Skeletal muscle cell (primary cell): ENCODE results near the gene RAB17.

ENCODE experiments used
- DNase-seq: peaks from one replicate; pipeline ENCODE4 v3.0.0-alpha.2; 2010; ENCODE audit warnings: low read depth
- H3K4me3 ChIP-seq: 2 replicates; pipeline ENCODE4 v1.5.1; 2011; ENCODE audit warnings: low read depth, mild to moderate bottlenecking, control low read depth, low read length, moderate library complexity

RAB17 gene

GRCh38 chr2:237581751-237582746 lies 8.5 kb downstream of the RAB17 start:
- H3K4me3 ChIP-seq = peak overlapping the region; percentile 9
- DNase-seq = no peak

GRCh38 chr2:237581326-237581725 lies 9.2 kb downstream of the RAB17 start:
- no peak for DNase-seq
- H3K4me3 ChIP-seq = no peak overlapping the region

GRCh38 chr2:237577956-237578870 lies 12.3 kb downstream of the RAB17 start:
- no peak overlapping the region for H3K4me3 ChIP-seq
- no peak for DNase-seq

DNA sequence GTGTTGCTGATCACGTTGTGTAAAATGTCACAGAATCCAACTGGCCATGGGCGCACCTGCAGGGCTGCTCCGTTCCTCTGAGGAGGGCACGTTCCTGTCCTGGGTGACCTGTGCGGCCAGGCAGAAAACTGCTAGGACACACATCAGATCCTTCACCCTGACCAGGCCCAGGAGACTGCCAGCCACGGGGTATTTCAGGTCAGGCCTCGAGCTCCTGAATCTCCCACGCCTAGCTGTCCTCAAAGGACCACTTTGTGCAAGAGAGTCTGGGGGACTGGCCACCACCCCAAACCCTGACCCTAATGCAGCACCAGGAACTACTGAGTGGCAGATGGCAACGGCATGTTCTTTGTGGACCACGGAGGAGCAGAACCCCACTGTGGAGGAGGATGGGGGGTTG lies 13.1 kb downstream of the RAB17 start:
- no peak overlapping the region for H3K4me3 ChIP-seq
- no peak for DNase-seq

DNA sequence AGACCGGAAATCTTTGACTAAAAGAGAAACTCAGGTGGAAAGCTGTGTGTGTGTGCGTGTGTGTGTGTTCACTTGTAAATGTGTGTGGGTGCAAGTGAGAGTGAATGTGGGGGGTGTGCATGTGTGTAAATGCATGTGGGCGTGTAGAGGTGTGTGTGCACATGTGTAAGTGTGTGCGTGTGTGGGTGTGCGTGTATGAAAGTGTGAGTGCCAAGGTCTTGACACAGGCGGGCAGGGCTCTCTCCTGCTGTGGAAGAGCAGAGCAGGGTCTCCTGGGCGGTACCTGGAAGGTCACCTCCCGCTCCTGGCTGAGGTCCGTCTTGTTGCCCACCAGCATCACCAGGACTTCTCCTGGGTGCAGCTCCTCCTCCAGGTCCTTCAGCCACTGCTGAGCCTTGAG lies 13.6 kb downstream of the RAB17 start:
- no peak overlapping the region for H3K4me3 ChIP-seq

DNA sequence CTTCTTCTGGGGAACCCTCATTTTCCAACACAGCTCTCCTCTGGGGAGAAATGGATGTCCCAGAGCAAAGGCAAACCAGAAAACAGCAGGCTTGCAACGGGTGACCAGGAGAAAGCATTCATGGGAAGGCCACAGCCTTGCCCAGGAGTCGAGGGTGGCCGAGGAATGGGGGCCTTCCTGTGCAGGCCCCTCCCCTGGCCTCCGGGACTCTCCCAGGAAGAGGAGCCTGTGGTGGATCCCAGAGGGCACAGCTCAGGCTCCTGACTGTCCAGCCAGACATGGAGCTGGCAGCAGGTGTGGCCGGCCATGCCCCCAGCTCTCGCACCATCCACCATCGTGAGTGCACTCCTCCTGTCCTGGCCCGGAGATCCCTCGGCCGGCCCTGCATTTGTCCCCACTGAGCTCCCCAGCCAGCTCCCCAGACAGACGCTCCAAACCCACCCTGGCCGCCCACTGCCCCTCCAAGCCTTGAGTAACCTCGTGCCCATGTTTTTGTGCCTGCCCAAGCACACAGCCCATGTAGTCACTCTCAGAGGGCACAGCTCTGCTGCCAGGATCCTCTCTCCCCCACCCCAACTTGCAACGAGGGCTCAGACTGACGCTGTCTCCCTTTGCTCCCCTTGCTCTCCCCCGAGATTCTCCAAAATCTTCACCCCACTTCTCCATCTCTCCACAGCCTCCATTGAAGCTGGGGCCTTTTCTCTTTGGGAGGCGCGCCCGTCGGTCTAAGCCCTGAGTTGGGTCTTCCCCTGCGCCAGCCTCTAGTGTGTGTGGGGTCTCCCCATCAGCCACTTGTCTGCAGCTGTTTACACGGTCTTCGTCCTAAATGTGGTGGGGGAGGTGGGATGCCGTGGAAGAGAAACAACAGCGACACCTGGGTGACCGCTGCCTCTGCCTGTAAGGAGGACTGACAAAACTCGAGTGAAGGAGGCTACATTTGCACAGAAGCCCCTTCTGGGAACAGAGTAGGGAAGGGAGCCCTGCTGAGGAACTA lies 14.4 kb downstream of the RAB17 start:
- DNase-seq = no peak
- H3K4me3 ChIP-seq = no peak overlapping the region

More for the DNA sequence above, 13.6 kb downstream of the RAB17 start:
- no peak for DNase-seq

GRCh38 chr2:237574894-237575868 lies 15.4 kb downstream of the RAB17 start:
- no peak overlapping the region for H3K4me3 ChIP-seq
- DNase-seq = no peak

DNA sequence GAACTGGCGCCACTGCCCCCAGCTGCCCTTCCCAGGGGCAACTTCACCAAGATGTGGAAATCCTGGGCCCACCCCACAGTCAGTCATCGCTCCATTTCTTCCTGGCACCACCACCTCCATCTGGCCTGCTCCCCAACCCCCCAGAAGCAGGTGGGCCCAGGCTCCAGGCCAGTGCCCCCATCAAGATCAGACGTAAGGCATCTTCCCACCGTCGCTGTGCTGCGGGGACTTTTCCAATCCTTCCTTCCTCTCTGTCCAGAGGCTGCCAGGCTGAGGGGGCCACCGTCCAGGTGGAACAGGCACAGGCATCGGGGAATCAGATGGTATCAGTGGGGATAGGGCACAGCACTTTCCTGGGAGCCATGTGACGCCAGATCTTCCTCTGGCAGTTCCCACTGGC lies 16.1 kb downstream of the RAB17 start:
- no peak overlapping the region for H3K4me3 ChIP-seq
- no peak for DNase-seq

DNA sequence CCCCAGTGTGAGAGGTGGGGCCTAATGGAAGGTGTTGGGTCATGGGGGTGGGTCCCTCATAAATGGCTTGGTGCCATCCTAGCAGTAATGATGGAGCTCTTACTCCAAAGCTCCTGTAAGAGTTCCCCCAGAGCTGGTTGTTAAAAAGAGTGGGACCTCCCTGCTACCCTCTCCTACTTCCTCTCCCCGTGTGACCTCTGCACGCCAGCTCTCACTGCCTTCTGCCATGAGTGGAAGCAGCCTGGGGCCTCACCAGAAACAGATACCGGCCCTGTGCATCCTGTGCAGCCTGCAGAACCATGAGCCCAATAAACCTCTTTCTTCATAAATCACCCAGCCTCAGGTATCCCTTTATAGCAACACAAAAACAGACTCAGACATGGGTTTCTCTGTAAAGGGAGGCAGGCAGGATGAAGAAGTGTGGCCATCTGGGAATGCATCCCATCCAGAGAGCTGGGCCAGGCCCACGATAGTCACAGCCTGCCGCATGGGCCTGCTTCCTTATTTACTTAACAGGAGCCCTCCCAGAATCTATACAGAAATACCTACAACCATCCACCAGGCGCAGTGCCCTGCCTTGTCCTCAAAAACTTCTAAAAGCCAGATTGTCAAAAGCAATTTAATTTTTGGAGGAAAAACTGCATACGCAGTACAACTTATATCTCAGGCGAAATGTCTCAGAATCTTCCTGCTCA lies 16.7 kb downstream of the RAB17 start:
- no peak for DNase-seq
- no peak overlapping the region for H3K4me3 ChIP-seq

DNA sequence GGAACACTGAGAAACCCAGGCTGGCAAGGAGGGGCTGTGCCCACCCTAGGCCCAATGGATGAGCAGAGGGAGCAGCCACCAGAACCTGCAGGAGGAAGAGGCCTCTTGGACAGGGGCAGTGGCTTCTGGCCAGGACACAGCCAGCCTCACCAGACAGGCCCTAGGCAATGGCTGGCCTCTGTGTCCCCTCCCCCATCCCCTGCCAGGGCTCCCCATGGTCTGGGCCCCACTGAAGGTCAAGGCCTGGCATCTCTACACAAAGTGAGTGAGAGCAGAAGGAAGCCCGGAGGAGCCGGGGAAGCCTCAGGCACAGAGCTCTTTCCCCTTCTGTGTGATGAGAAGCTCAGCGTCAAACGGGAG lies 17.8 kb downstream of the RAB17 start:
- no peak for DNase-seq
- H3K4me3 ChIP-seq = no peak overlapping the region

DNA sequence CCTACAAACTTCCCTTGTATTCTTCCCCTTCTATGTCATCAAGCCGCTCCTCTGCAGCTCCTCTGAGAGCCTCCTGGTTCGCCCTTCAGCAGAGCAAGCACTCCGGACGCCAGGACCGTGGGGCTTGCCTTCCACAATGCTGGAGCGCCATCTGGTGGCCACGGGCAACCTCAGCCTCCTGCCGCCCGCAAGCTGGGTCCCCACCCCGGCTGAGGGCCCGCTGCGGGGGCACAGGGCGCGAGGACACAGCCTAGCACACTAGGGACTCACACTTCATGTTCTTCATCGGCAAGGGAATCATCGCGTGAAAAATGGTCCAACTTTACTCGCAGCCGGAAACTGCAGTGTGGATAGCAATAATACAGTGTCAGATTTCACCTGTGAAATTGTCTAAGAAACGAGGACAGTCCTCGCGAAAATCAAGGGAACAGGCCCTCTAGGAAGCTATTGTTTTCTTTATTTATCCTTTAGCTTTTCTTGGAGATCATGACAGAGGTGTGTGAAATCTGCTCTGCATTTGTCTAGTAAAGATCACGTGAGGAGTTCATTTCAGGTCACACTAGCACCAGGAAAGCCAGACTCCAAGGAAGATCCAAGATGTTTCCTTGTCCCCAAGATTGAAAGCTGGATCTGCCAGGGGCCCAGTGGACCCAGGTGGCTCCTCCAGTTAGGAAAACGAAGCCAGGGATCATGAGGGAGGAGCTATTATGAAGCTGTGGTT lies 18.4 kb downstream of the RAB17 start:
- DNase-seq = peak; percentile 69
- H3K4me3 ChIP-seq = no peak overlapping the region

GRCh38 chr2:237571551-237571950 lies 19.0 kb downstream of the RAB17 start:
- no peak for DNase-seq
- H3K4me3 ChIP-seq = no peak overlapping the region

DNA sequence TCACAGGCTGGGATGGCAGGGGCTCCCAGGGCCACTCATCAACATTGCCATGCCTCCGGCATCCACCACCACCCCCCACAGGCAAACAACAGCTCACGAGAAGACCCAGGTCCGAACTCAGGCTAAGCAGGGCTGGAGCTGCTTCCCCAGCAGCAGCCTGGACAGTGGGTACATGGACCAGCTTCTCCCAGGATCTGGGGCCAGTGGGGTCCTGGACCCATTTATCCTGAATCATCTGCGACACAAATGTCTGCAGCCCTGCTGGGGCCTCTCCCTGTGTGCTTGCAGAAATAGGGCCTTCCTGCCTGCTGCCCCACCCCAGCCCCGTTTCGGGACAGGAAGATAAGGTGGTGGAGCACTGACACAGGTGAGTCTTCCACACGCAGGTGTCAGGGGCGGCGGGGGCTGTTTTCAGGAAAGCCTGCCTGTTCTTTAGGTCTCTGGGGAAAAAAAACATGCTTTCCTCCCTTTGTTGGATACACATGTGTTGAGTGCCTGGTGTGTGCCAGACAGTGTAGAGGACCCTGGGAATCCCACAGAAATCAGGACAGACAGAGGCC lies 19.7 kb downstream of the RAB17 start:
- no peak for DNase-seq
- H3K4me3 ChIP-seq = no peak overlapping the region

DNA sequence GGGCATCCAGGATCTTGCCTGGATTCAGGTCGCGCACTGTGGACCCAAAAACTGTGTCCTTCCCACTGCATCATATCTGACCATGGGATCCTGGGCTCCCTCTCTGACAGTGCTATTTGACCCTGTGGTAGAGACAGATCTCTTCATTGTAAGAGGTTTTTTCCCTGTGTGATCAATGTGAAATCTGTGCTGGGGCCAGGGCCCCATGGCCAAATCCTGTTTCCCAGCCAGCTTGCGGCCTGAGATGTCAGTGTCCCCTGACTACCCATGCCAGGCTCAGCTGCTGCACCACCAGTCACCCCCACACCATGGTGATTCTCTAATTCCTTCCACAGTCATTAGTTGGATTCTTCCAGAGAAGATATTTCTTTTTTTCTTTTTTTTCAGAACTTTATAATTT lies 20.6 kb downstream of the RAB17 start:
- no peak for DNase-seq
- H3K4me3 ChIP-seq = no peak overlapping the region

DNA sequence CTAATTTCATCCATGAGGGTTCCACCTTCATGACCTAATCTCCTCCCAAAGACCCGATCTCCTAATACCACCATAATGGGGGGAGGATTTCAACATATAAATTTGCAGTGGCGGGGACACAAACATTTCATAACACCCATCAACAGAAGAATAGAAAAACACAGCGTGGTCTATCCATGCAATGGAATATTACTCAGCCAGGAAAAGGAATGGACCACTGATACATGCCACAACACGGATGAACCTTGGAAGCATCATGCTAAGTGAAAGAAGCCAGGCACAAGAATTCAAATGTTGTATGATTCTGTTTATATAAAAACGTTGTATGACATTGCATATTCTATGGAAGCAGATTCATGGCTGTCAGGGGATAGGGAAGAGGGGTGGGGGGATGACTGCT lies 21.5 kb downstream of the RAB17 start:
- DNase-seq = no peak

GRCh38 chr2:237568121-237568660 lies 22.3 kb downstream of the RAB17 start:
- no peak for DNase-seq
- no peak overlapping the region for H3K4me3 ChIP-seq

More for the DNA sequence above, 21.5 kb downstream of the RAB17 start:
- H3K4me3 ChIP-seq = no peak overlapping the region
